Measurements from ENCODE around the gene LAPTM4A. TPM values are rescaled to one million over a fixed set of nuclear protein-coding genes. Genes with fewer than 3 reads are reported as not detected.

LAPTM4A gene
- total RNA-seq = 100 to 1,000 TPM; 178 to 208 (median 191) TPM
- 224 TPM for polyA plus RNA-seq
- long read RNA-seq, donor 1, transcript LAPTM4A-201 (7 exons, 1,765 nt) = major isoform, 317 of 329 reads
- long read RNA-seq, donor 1, partial matches to known transcripts = 3 of 329 reads
- long read RNA-seq, donor 1, other reads (novel, unspliced or antisense) = 9 of 329 reads
- long read RNA-seq, donor 2, transcript LAPTM4A-201 (7 exons, 1,765 nt) = major isoform, 141 of 152 reads
- long read RNA-seq, donor 2, partial matches to known transcripts = 3 of 152 reads
- long read RNA-seq, donor 2, other reads (novel, unspliced or antisense) = 8 of 152 reads
- long read RNA-seq, donor 3, transcript LAPTM4A-201 (7 exons, 1,765 nt) = major isoform, 851 of 887 reads
- long read RNA-seq, donor 3, partial matches to known transcripts = 4 of 887 reads
- long read RNA-seq, donor 3, other reads (novel, unspliced or antisense) = 32 of 887 reads
- long read RNA-seq, donor 4, transcript LAPTM4A-201 (7 exons, 1,765 nt) = major isoform, 129 of 138 reads
- long read RNA-seq, donor 4, partial matches to known transcripts = 0 of 138 reads
- long read RNA-seq, donor 4, other reads (novel, unspliced or antisense) = 9 of 138 reads

DNA sequence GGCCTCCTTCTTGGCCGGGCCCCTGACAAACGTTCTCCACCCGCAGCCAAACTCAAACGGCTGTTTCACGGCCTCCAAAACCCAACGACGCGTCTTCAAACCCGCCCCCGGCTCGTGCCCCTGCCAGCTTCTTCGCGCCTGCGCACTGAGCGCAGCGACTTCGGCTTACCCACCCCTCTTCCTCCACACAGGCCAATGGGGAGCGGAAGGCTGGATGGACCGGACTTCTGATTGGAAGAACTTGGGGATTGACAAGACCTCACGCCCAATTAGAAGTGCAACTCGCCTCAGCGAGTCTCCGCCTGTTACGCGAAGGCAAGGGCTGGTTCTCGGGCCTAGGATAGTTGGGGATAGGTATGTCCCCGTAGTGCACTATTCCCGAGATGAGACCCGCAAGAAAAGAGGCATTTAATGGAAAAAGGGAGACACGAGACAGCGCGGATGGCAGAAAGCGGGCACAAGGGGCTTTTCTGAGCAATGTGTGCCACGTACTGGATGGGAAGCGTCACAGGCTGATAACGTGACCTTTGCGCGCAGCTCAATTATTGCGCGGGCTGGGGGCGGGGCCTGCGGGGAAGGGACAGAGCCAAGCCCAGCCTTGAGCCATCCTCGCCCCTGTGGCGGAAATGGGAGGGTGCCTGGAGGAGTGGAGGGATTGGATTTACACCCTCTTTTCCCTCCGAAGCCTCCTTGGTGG is at the start of gene LAPTM4A:
Gene LAPTM4A, minus strand, starts transcription at position 97 of the 697 bp plus-strand sequence. CDS start 108 bp downstream, outside the sequence.
- Histone ChIP-seq H3K27ac (ENCODE audit: low read length) (peak within 1 kb of the TSS; percentile 100), H3K27me3 (ENCODE audit: control insufficient read depth, insufficient read depth) (no peaks in the 10 kb centered on the region), H3K4me1 (ENCODE audit: control insufficient read depth, insufficient read depth, low read length) (no peaks in the 10 kb centered on the region), H3K9me3 (ENCODE audit: control insufficient read depth, low read length) (no peaks in the 10 kb centered on the region), H3K4me3 (ENCODE audit: low read length) (peak within 1 kb of the TSS; percentile 97)
- WGBS = under 1% methylated on average over 45 of the region's 45 CpGs
- intact Hi-C loops (cut with DNase I) = no loop called here
- peak; percentile 99 for ATAC-seq
- DNase-seq = peak; percentile 99 to 100 (median 99)

GRCh38 chr2:20100711-20101110 is 49.3 kb upstream of the LAPTM4A start:
- no peaks in the 10 kb centered on the region for H3K9me3 ChIP-seq (ENCODE audit: control insufficient read depth, low read length)
- no peak overlapping the region for H3K4me3 ChIP-seq (ENCODE audit: low read length)
- H3K4me1 ChIP-seq (ENCODE audit: control insufficient read depth, insufficient read depth, low read length) = no peaks in the 10 kb centered on the region
- intact Hi-C loops (cut with DNase I) = no loop called here
- H3K27ac ChIP-seq (ENCODE audit: low read length) = no peak overlapping the region
- WGBS = 49% methylated on average over 4 of the region's 4 CpGs
- no peaks in the 10 kb centered on the region for H3K27me3 ChIP-seq (ENCODE audit: control insufficient read depth, insufficient read depth)
- no peak for DNase-seq
- ATAC-seq = no peak

DNA sequence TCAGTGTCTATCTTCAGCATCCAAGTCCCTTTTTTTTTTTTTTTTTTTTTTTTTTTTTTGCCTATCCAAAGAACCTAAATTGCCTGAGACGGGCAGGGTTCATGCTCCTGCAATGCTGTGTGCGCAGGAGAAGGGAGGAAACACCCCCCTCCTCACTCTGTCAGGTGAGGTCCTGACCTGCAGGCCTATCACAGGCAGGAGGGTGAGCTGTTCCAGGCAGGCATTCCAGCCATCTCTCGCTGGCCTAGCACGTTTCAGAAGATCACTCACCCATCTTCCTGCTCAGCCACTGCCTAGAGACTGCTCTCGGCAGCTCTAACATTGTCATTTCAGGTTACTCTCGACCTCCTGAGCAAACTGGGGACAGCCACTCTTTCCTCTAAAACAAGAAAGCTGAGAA is 48.4 kb upstream of the LAPTM4A start:
- no peaks in the 10 kb centered on the region for H3K27me3 ChIP-seq (ENCODE audit: control insufficient read depth, insufficient read depth)
- no peaks in the 10 kb centered on the region for H3K4me1 ChIP-seq (ENCODE audit: control insufficient read depth, insufficient read depth, low read length)
- no peak overlapping the region for H3K4me3 ChIP-seq (ENCODE audit: low read length)
- intact Hi-C loops (cut with DNase I) = loop anchor here in 3 of 4 donors (2.0 to 5.0 kb wide), 3 partner anchors 87 to 143 kb away; partner anchors contain the start of gene MATN3 (in 1 of the 3)
- DNase-seq (no peak), ATAC-seq (no peak)
- no peaks in the 10 kb centered on the region for H3K9me3 ChIP-seq (ENCODE audit: control insufficient read depth, low read length)
- no peak overlapping the region for H3K27ac ChIP-seq (ENCODE audit: low read length)
- WGBS = 77% methylated on average over 6 of the region's 6 CpGs

- ATAC-seq = peak; percentile 76 to 84
- intact Hi-C loops (cut with DNase I) = loop anchor here in 3 of 4 donors (2.0 to 5.0 kb wide), 3 partner anchors 86 to 141 kb away; partner anchors contain the start of gene MATN3 (in 1 of the 3)
Observed at GRCh38 chr2:20097889-20098714, 46.7 kb upstream of the LAPTM4A start.

GRCh38 chr2:20095469-20095868 is 44.0 kb upstream of the LAPTM4A start:
- no peaks in the 10 kb centered on the region for H3K9me3 ChIP-seq (ENCODE audit: control insufficient read depth, low read length)
- peaks cover 4% of the 10 kb centered on the region for H3K4me1 ChIP-seq (ENCODE audit: control insufficient read depth, insufficient read depth, low read length)
- 90% methylated on average over 1 of the region's 1 CpG for WGBS
- ATAC-seq (no peak), DNase-seq (no peak)
- no peak overlapping the region for H3K4me3 ChIP-seq (ENCODE audit: low read length)
- no peaks in the 10 kb centered on the region for H3K27me3 ChIP-seq (ENCODE audit: control insufficient read depth, insufficient read depth)
- intact Hi-C loops (cut with DNase I) = loop anchor here in 3 of 4 donors (2.0 to 5.0 kb wide), 3 partner anchors 81 to 138 kb away; partner anchors contain the start of gene MATN3 (in 1 of the 3)
- no peak overlapping the region for H3K27ac ChIP-seq (ENCODE audit: low read length)

More at GRCh38 chr2:20097889-20098714, 46.7 kb upstream of the LAPTM4A start:
- peak; percentile 82 to 92 (median 89) for DNase-seq
- no peak overlapping the region for H3K27ac ChIP-seq (ENCODE audit: low read length)
- H3K4me3 ChIP-seq (ENCODE audit: low read length) = no peak overlapping the region
- H3K4me1 ChIP-seq (ENCODE audit: control insufficient read depth, insufficient read depth, low read length) = no peaks in the 10 kb centered on the region
- no peaks in the 10 kb centered on the region for H3K9me3 ChIP-seq (ENCODE audit: control insufficient read depth, low read length)
- WGBS = 17% methylated on average over 21 of the region's 21 CpGs
- no peaks in the 10 kb centered on the region for H3K27me3 ChIP-seq (ENCODE audit: control insufficient read depth, insufficient read depth)

GRCh38 chr2:20094955-20095354 is 43.5 kb upstream of the LAPTM4A start:
- intact Hi-C loops (cut with DNase I) = loop anchor here (2.0 to 5.0 kb wide), 4 partner anchors 78 to 138 kb away; partner anchors contain the start of gene MATN3 (in 1 of the 4)

GRCh38 chr2:20094142-20094755 is 42.8 kb upstream of the LAPTM4A start:
- 53% methylated on average over 5 of the region's 5 CpGs for whole genome bisulfite sequencing
- Histone ChIP-seq H3K27ac (ENCODE audit: low read length) (no peak overlapping the region), H3K9me3 (ENCODE audit: control insufficient read depth, low read length) (no peaks in the 10 kb centered on the region), H3K4me1 (ENCODE audit: control insufficient read depth, insufficient read depth, low read length) (peaks cover 4% of the 10 kb centered on the region), H3K27me3 (ENCODE audit: control insufficient read depth, insufficient read depth) (no peaks in the 10 kb centered on the region), H3K4me3 (ENCODE audit: low read length) (no peak overlapping the region)
- ATAC-seq = no peak
- intact Hi-C loops (cut with DNase I) = loop anchor here in 2 of 4 donors (2.0 to 5.0 kb wide), 2 partner anchors 77 to 79 kb away; no protein-coding TSS in a partner anchor
- no peak for DNase-seq

More at GRCh38 chr2:20094955-20095354, 43.5 kb upstream of the LAPTM4A start:
- H3K27me3 ChIP-seq (ENCODE audit: control insufficient read depth, insufficient read depth) = no peaks in the 10 kb centered on the region
- peaks cover 4% of the 10 kb centered on the region for H3K4me1 ChIP-seq (ENCODE audit: control insufficient read depth, insufficient read depth, low read length)
- H3K4me3 ChIP-seq (ENCODE audit: low read length) = no peak overlapping the region
- H3K27ac ChIP-seq (ENCODE audit: low read length) = no peak overlapping the region
- no peak for ATAC-seq
- no peak for DNase-seq
- H3K9me3 ChIP-seq (ENCODE audit: control insufficient read depth, low read length) = no peaks in the 10 kb centered on the region

GRCh38 chr2:20093263-20094141 is 42.1 kb upstream of the LAPTM4A start:
- H3K4me3 ChIP-seq (ENCODE audit: low read length) = no peak overlapping the region
- intact Hi-C loops (cut with DNase I) = loop anchor here in 3 of 4 donors (2.0 to 5.0 kb wide), 2 partner anchors 76 to 79 kb away; no protein-coding TSS in a partner anchor
- no peaks in the 10 kb centered on the region for H3K9me3 ChIP-seq (ENCODE audit: control insufficient read depth, low read length)
- H3K4me1 ChIP-seq (ENCODE audit: control insufficient read depth, insufficient read depth, low read length) = peaks cover 4% of the 10 kb centered on the region
- DNase-seq (peak; percentile 60 to 84 (median 73)), ATAC-seq (peak; percentile 48 to 63)
- 44% methylated on average over 11 of the region's 11 CpGs for WGBS
- no peaks in the 10 kb centered on the region for H3K27me3 ChIP-seq (ENCODE audit: control insufficient read depth, insufficient read depth)
- H3K27ac ChIP-seq (ENCODE audit: low read length) = no peak overlapping the region

DNA sequence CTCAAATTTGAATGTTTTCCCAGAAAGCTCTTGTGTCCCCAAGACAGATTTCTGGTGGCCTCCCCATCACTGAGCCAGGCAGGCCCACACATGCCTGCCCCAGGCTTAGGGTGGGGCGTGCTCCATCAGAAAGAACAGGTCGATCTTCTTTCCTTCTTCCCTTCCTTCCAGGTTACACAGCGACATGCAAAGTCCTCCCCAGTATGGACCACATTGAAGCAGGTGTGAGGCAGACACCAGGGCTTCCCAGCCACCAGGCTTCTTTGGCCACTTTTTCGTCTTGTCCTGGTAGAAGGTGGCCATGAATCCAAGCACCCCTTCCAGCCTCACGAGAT is 41.4 kb upstream of the LAPTM4A start:
- no peak overlapping the region for H3K4me3 ChIP-seq (ENCODE audit: low read length)
- intact Hi-C loops (cut with DNase I) = loop anchor here in 2 of 4 donors (2.0 to 5.0 kb wide), 2 partner anchors 76 to 78 kb away; no protein-coding TSS in a partner anchor
- ATAC-seq (no peak), DNase-seq (no peak)
- peaks cover 4% of the 10 kb centered on the region for H3K4me1 ChIP-seq (ENCODE audit: control insufficient read depth, insufficient read depth, low read length)
- H3K27me3 ChIP-seq (ENCODE audit: control insufficient read depth, insufficient read depth) = no peaks in the 10 kb centered on the region
- H3K9me3 ChIP-seq (ENCODE audit: control insufficient read depth, low read length) = no peaks in the 10 kb centered on the region
- H3K27ac ChIP-seq (ENCODE audit: low read length) = no peak overlapping the region
- 93% methylated on average over 5 of the region's 5 CpGs for WGBS
